ENCODE results near the gene PHF2. TPM values are rescaled to one million over a fixed set of nuclear protein-coding genes. Genes with fewer than 3 reads are reported as not detected.

PHF2 gene
- total RNA-seq: 10 to 100 TPM; 22.1 to 23.5 TPM

DNA sequence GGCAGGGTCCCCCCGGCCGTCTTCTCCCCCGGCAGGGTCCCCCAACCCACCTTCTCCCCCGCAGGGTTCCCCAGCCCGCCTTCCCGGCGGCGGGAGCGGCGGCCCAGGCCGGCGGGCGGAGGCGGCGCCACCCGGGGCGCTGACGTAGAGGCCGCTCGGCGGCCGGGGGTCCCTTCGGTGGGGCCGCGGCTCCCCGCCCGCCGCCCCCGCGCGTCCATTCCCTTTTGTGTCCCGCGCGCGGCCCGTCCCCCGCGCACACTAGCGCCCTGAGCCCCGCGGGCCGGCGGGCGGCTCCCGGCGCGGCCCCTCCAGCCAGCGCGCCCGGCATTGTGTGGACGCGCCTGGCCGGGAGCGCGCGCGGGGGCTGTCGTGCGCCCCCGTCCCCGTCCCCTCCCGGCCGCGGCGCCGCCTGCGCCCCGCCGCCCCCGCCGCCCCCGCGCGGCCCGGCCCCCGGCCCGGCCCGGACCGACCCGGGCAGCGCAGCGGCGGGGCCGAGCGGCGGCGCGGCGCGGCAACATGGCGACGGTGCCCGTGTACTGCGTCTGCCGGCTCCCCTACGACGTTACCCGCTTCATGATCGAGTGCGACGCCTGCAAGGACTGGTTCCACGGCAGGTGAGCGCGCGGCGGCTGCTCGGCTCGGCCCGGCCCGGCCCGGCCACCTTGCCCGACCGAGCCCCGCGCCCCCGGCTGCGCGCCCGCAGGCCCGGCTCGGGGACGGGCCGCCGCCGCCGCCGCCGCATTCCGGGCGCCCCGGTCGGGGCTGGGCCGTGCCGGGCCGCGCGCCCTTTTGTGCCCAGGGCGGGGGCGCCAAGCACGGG lies at the start of gene PHF2:
PHF2 (plus strand) TSS at position 327 of the 820 bp plus-strand sequence; CDS start at position 517, 190 bp downstream.
- Mint-ChIP-seq H3K4me1 (ENCODE audit: low read depth) (peaks cover 33% of the 10 kb centered on the region), H3K9me3 (ENCODE audit: insufficient read depth) (no peaks in the 10 kb centered on the region), H3K36me3 (ENCODE audit: low read depth) (no peaks in the 10 kb centered on the region), H3K27ac (peak within 1 kb of the TSS; percentile 92), H3K4me3 (peak within 1 kb of the TSS; percentile 85), H3K27me3 (ENCODE audit: low read depth) (no peaks in the 10 kb centered on the region)
- ATAC-seq (peak; percentile 65), DNase-seq (peak; percentile 39)
- ChIA-PET POLR2A (interaction anchor here (0.7 to 3.8 kb wide), 2 partner anchors 10 to 72 kb away, joined by 3 to 41 read pairs; no protein-coding TSS in a partner anchor), CTCF (interaction anchor here (0.7 kb wide), 1 partner anchor 422 kb away, joined by 3 read pairs; no protein-coding TSS in a partner anchor)

DNA sequence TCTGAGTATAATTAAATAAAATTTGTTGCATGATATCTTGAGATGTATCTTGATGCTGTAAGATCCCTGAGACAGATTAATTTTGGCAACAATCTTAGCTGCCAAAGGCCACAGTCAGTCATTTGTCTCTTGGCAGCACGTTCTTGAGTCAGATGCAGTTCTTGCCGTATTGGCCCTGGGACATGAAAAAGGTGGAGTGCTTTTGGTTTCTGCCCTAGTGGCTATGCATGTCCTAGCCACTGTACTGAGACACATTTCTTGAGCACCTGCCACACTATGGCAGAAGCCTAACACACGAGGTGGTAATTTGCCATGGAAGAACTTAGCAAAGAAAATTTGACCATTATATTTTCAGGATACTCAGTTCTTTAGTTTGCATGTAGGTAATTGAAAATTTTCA lies 45.0 kb upstream of the PHF2 start:
- Mint-ChIP-seq H3K27me3 (ENCODE audit: low read depth) (no peaks in the 10 kb centered on the region), H3K4me1 (ENCODE audit: low read depth) (peaks cover 9% of the 10 kb centered on the region), H3K4me3 (no peak overlapping the region), H3K36me3 (ENCODE audit: low read depth) (peaks cover 71% of the 10 kb centered on the region), H3K27ac (no peak overlapping the region), H3K9me3 (ENCODE audit: insufficient read depth) (no peaks in the 10 kb centered on the region)
- no peak for DNase-seq
- ChIA-PET POLR2A (interaction anchor here (0.7 kb wide), 1 partner anchor 566 kb away, joined by 3 read pairs; no protein-coding TSS in a partner anchor), CTCF (interaction anchor here (1.0 kb wide), 1 partner anchor 81 kb away, joined by 3 read pairs; no protein-coding TSS in a partner anchor)
- no peak for ATAC-seq

DNA sequence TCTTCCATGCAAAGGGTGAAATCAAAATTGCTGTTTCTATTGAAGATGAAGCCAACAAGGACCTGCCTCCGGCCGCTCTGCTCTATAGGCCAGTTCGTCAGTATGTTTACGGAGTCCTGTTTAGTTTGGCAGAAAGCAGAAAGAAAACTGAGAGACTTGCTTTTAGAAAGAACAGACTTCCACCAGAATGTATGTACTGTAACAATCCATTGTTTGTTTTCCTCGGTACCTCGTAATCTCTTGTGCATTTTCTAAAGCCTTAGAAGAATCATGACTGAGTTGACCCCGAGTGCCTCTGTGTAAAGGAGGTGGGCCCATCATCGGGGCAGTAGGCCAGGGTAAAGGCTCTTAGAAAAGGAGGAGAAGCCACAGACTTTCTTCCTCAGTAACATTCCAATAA lies 44.2 kb upstream of the PHF2 start:
- no peaks in the 10 kb centered on the region for H3K9me3 Mint-ChIP-seq (ENCODE audit: insufficient read depth)
- ChIA-PET POLR2A (no interaction called here), CTCF (no interaction called here)
- H3K27ac Mint-ChIP-seq: no peak overlapping the region
- ATAC-seq: no peak
- no peak for DNase-seq
- H3K4me1 Mint-ChIP-seq (ENCODE audit: low read depth): peaks cover 6% of the 10 kb centered on the region
- H3K27me3 Mint-ChIP-seq (ENCODE audit: low read depth): no peaks in the 10 kb centered on the region
- peaks cover 69% of the 10 kb centered on the region for H3K36me3 Mint-ChIP-seq (ENCODE audit: low read depth)
- H3K4me3 Mint-ChIP-seq: no peak overlapping the region

DNA sequence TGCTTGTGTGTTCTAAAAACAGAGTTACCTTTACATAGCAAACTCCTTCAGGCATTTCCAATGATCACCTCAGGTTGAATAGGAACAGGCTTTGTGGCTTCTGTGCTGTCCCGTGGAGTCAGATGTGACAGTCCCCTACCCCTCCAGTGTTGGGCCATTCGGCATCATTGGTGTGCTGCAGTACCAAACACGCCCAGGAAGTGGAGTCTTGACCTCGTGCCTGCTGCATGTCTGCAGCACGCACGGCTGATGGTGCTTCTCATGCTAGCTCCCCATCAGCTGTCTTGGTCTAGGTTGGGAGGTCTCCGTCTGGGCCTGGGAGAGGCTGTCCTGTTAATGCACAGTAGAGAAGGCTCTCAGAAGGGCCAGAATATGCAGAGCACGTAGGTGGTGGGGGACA lies 42.5 kb upstream of the PHF2 start:
- DNase-seq (no peak), ATAC-seq (no peak)
- Mint-ChIP-seq H3K27me3 (ENCODE audit: low read depth) (no peaks in the 10 kb centered on the region), H3K4me3 (no peak overlapping the region), H3K36me3 (ENCODE audit: low read depth) (peaks cover 63% of the 10 kb centered on the region), H3K9me3 (ENCODE audit: insufficient read depth) (no peaks in the 10 kb centered on the region), H3K27ac (no peak overlapping the region), H3K4me1 (ENCODE audit: low read depth) (no peaks in the 10 kb centered on the region)
- POLR2A ChIA-PET: no interaction called here
- CTCF ChIA-PET: no interaction called here

DNA sequence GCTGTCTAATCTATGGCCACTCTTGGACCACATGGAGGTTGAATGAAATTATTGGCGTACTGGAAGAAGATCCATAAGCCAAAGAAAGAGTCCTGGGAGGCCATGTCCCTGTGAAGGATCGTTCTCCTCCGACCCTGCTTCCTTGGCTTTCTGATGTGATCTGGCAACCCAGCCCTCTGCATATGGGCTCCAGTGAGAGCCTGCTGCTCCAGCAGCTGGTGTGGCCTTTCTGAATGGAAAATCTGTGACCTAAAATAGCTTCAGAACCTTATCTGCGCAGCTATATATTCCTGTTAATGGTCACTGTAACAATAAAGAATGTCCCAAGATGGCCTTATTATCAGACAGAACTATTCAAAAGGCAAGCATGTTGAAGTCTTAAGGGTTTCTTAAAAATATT lies 40.2 kb upstream of the PHF2 start:
- DNase-seq (no peak), ATAC-seq (no peak)
- POLR2A ChIA-PET: no interaction called here
- Mint-ChIP-seq H3K27me3 (ENCODE audit: low read depth) (no peaks in the 10 kb centered on the region), H3K4me3 (no peak overlapping the region), H3K36me3 (ENCODE audit: low read depth) (peaks cover 59% of the 10 kb centered on the region), H3K4me1 (ENCODE audit: low read depth) (no peaks in the 10 kb centered on the region), H3K27ac (no peak overlapping the region), H3K9me3 (ENCODE audit: insufficient read depth) (no peaks in the 10 kb centered on the region)
- CTCF ChIA-PET: interaction anchor here (1.4 kb wide), 1 partner anchor 30 kb away, joined by 8 read pairs; no protein-coding TSS in a partner anchor

DNA sequence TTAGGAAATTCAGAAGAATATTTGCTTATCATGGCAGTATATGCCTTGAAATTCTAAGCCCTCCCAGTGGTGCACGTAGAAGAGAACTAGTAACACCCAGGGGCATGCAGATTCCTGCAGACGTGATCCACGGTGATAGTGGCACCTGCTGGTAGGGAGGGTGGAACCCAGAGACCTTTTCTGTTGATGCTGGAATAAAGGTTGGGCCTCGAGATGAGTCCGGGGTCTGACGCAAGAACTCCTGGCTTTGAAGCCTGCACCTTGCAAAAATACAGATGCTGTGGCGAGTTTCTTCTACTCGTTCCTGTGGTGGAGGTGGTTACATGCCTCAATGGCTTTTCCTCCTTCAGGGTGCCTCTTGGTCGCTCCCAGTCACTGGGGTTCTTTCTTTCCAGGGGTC lies 39.5 kb upstream of the PHF2 start:
- POLR2A ChIA-PET: no interaction called here
- no peak for ATAC-seq
- CTCF ChIA-PET: interaction anchor here (1.3 kb wide), 1 partner anchor 29 kb away, joined by 5 read pairs; no protein-coding TSS in a partner anchor

DNA sequence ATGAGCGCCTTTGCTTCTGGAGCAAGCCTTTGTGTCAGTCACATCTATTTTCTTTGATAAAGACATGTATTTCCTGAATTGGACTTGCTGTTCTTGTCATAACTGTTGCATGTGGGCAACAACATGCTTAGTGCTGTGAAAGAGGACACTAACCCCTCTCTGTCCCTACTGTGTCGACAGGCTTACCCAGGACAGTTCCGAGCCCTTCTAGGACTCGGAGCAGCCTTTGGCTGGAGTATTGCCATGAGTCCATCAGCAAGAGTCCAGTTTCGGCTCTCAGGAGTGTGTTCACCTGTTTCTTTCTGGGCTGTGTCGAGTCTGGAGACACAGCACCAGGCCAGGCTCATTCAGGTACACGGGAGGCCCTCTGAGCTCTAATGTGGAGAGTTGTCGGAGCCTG lies 36.1 kb upstream of the PHF2 start:
- Mint-ChIP-seq H3K9me3 (ENCODE audit: insufficient read depth) (no peaks in the 10 kb centered on the region), H3K27me3 (ENCODE audit: low read depth) (no peaks in the 10 kb centered on the region), H3K27ac (no peak overlapping the region), H3K36me3 (ENCODE audit: low read depth) (peaks cover 41% of the 10 kb centered on the region), H3K4me1 (ENCODE audit: low read depth) (no peaks in the 10 kb centered on the region), H3K4me3 (no peak overlapping the region)
- ChIA-PET CTCF (no interaction called here), POLR2A (no interaction called here)
- ATAC-seq (no peak), DNase-seq (no peak)

More for the DNA sequence above, 39.5 kb upstream of the PHF2 start:
- Mint-ChIP-seq H3K4me3 (no peak overlapping the region), H3K27ac (no peak overlapping the region), H3K27me3 (ENCODE audit: low read depth) (no peaks in the 10 kb centered on the region), H3K36me3 (ENCODE audit: low read depth) (peaks cover 57% of the 10 kb centered on the region), H3K9me3 (ENCODE audit: insufficient read depth) (no peaks in the 10 kb centered on the region), H3K4me1 (ENCODE audit: low read depth) (no peaks in the 10 kb centered on the region)
- no peak for DNase-seq

DNA sequence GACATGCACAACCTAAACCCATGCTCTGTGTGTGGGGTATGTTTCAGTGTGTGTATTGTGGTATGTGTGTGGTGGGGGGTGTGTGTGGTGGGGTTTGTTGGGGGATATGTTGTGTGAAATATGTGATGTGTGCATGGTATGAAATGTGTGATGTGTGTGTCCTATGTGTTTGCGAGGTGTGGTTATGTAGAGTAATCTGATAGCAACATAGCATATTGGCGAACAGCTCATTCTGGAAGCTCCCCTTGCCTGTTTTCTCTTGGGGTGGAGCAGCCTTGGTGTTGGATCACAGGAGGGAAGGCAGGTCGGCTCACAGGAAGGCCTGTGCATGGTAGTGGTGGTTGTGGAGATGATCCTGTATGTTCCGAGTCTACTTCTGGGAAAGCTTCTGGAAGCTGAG lies 35.4 kb upstream of the PHF2 start:
- DNase-seq: no peak
- Mint-ChIP-seq H3K27ac (no peak overlapping the region), H3K9me3 (ENCODE audit: insufficient read depth) (no peaks in the 10 kb centered on the region), H3K4me3 (no peak overlapping the region), H3K36me3 (ENCODE audit: low read depth) (peaks cover 39% of the 10 kb centered on the region), H3K4me1 (ENCODE audit: low read depth) (no peaks in the 10 kb centered on the region), H3K27me3 (ENCODE audit: low read depth) (no peaks in the 10 kb centered on the region)
- ATAC-seq: no peak
- ChIA-PET CTCF (no interaction called here), POLR2A (no interaction called here)

DNA sequence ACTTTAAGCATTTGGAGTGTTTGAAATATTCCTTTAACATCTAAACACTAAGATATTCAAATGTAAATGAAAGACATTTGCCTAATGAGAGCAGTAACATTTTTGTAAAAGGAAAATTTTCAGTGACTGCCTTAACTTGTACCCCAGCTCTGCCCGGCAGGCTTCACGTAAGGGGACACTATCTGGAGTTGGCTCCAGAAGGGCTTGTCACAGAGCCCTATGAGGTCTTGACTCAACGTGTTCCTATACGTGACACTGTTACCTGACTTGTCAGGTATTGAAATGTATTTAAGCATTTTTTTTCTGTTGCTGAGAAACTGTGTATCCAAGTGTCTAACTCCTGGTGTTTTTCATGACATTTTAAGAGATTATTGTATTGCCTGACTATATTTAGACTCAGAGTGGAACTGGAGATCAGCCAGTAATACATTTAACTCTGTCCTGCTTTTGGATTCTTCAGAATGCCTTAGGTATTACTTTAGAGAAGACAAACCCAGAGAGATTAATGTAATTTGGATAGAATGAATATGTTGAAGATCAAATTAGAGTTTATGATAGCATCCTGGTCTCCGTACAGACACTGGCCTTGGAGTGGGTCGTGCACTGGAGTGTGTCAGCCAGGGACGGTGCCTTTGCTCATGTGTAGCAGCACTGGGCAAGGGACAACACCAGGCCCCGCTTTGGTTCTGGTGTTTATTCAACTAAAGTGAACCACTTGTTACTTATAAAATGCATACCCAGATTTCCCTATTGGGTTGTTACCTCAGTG lies 34.6 kb upstream of the PHF2 start:
- ATAC-seq: no peak
- POLR2A ChIA-PET: no interaction called here
- H3K27ac Mint-ChIP-seq: no peak overlapping the region

DNA sequence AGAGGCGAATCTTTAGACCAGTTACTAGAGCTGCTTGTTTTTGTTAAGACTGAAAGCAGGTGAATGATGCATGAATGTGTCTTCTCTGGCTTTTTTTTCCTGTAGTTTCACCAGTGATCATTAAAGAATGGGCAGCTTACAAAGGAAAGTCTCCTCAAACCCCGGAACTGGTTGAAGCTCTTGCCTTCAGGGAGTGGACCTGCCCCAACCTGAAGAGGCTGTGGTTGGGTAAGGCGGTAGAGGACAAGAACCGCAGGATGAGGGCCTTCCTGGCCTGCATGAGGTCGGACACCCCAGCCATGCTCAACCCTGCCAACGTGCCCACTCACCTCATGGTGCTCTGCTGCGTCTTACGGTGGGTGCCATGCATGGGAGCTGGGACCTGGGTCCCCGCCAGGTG lies 33.3 kb upstream of the PHF2 start:
- H3K27ac Mint-ChIP-seq: no peak overlapping the region
- ATAC-seq (no peak), DNase-seq (no peak)
- no peak overlapping the region for H3K4me3 Mint-ChIP-seq
- H3K4me1 Mint-ChIP-seq (ENCODE audit: low read depth): no peaks in the 10 kb centered on the region
- H3K9me3 Mint-ChIP-seq (ENCODE audit: insufficient read depth): no peaks in the 10 kb centered on the region
- CTCF ChIA-PET: interaction anchor here (0.6 kb wide), 1 partner anchor 25 kb away, joined by 3 read pairs; no protein-coding TSS in a partner anchor
- POLR2A ChIA-PET: no interaction called here
- peaks cover 48% of the 10 kb centered on the region for H3K36me3 Mint-ChIP-seq (ENCODE audit: low read depth)
- no peaks in the 10 kb centered on the region for H3K27me3 Mint-ChIP-seq (ENCODE audit: low read depth)

More for the DNA sequence above, 34.6 kb upstream of the PHF2 start:
- Mint-ChIP-seq H3K9me3 (ENCODE audit: insufficient read depth) (no peaks in the 10 kb centered on the region), H3K4me3 (no peak overlapping the region), H3K4me1 (ENCODE audit: low read depth) (no peaks in the 10 kb centered on the region), H3K36me3 (ENCODE audit: low read depth) (peaks cover 46% of the 10 kb centered on the region), H3K27me3 (ENCODE audit: low read depth) (no peaks in the 10 kb centered on the region)
- CTCF ChIA-PET: no interaction called here
- DNase-seq: no peak

DNA sequence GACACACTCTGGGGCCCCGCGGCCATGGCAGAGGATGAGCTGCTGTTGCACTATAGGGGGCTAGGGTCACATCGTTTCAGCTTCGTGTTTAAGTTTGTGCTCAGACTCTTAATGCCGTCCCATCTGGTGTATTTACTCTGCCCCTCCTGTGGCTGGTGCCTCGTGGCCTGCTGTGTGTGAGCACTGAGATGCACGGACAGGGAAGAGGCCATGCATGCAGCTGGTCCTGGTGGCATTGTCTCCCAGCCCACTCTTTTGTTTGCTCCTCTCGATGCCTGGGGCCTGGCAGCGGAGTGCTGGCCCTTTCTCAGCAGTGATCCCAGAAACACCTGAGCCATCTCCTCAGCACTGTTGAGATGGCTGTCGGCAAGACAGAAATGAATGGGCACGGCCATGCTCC lies 30.0 kb upstream of the PHF2 start:
- CTCF ChIA-PET: interaction anchor here (0.6 to 1.4 kb wide), 2 partner anchors 13 to 20 kb away, joined by 3 to 6 read pairs; no protein-coding TSS in a partner anchor
- Mint-ChIP-seq H3K36me3 (ENCODE audit: low read depth) (peaks cover 57% of the 10 kb centered on the region), H3K4me1 (ENCODE audit: low read depth) (no peaks in the 10 kb centered on the region), H3K27me3 (ENCODE audit: low read depth) (no peaks in the 10 kb centered on the region), H3K4me3 (no peak overlapping the region), H3K9me3 (ENCODE audit: insufficient read depth) (no peaks in the 10 kb centered on the region), H3K27ac (no peak overlapping the region)
- no peak for DNase-seq
- ATAC-seq: no peak
- POLR2A ChIA-PET: interaction anchor here (0.5 kb wide), 1 partner anchor 20 kb away, joined by 3 read pairs; no protein-coding TSS in a partner anchor

DNA sequence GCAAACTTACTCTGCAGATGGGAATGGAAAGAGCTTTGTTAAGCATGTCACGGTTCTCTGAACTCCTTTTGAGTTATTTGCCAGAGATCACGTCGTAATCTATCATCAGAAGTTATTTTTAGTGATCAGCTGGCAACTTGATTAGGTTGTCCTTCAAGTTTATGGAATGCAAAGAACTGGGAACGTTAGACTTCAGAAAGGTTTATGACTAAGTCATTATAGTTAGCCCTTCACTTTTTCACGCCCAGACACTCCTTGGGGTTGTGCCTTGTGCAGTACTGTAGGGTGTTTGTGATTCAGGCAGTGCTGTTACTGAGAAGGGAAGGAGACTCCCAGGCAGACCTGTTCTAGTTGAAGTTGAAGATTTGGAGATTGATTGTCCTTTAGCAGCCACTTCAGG lies 26.8 kb upstream of the PHF2 start:
- Mint-ChIP-seq H3K27me3 (ENCODE audit: low read depth) (no peaks in the 10 kb centered on the region), H3K36me3 (ENCODE audit: low read depth) (peaks cover 62% of the 10 kb centered on the region), H3K4me3 (no peak overlapping the region), H3K4me1 (ENCODE audit: low read depth) (no peaks in the 10 kb centered on the region), H3K9me3 (ENCODE audit: insufficient read depth) (no peaks in the 10 kb centered on the region), H3K27ac (peak overlapping the region; percentile 39)
- no peak for DNase-seq
- no peak for ATAC-seq
- CTCF ChIA-PET: interaction anchor here (2.0 kb wide), 1 partner anchor 17 kb away, joined by 10 read pairs; no protein-coding TSS in a partner anchor
- POLR2A ChIA-PET: interaction anchor here (2.1 kb wide), 1 partner anchor 17 kb away, joined by 6 read pairs; no protein-coding TSS in a partner anchor

Measured in activated CD8-positive, alpha-beta T cell treated with anti-CD3 and anti-CD28 coated beads, Interleukin-2, amount 10 ng/mL, durations not matched to agents 7 days and 5 days (primary cell).